NCI-H1417 treated with DMSO at 0.1 percent for 48 hours (cell line): ENCODE measurements around the gene RAPGEF1.

Source experiments
- DNase-seq: peaks from one replicate; lab custom pipeline; 2025; lab: John Stamatoyannopoulos, UW

Gene RAPGEF1

GRCh38 chr9:131530546-131530919, 209.3 kb downstream of the RAPGEF1 start:
- no peak for DNase-seq

DNA sequence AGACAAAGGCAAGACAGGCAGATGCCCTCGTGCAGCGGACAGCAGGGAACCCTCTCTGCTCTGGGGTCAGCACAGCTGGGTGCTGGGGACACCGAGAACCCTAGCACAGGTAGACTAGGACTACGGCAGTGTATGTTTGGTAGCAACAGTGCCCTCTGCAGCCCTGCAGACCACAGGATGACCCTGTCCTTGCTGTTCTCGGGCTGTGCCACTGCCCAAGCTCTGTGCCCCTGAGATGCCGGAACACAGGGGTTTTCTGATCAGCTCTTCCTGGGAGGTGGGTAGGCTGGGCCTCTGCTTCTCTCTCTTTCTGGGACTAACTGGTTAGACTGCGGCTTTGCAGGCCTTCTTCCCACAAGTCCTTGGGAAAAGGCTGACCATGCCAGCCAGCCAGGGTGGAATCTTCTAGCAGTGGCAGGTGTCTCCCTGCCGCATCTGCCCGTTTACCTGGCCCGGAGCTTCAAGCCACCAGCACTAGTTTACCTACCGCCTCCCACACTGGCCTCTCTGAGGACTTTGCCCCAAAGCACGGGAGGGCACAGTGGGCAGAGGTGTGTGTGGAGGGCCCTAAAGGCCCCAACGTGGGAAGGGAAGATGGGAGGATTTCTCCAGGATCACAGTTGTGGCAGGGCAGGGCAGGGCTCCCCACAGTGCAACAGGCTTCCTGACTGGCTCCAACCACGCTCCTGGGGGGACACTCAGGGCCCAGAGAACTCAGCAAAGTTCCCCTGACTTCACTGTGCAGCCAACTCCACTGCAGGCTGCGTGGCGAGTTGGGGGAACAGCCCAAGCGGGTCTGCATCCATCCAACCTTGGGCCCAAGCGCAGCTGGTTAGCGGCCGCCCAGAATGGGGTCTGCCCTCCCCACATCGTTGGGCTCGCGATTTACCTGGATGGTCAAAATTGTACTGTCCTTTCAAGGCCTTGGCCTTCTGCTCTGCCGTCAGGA, 210.0 kb downstream of the RAPGEF1 start:
- DNase-seq = no peak

DNA sequence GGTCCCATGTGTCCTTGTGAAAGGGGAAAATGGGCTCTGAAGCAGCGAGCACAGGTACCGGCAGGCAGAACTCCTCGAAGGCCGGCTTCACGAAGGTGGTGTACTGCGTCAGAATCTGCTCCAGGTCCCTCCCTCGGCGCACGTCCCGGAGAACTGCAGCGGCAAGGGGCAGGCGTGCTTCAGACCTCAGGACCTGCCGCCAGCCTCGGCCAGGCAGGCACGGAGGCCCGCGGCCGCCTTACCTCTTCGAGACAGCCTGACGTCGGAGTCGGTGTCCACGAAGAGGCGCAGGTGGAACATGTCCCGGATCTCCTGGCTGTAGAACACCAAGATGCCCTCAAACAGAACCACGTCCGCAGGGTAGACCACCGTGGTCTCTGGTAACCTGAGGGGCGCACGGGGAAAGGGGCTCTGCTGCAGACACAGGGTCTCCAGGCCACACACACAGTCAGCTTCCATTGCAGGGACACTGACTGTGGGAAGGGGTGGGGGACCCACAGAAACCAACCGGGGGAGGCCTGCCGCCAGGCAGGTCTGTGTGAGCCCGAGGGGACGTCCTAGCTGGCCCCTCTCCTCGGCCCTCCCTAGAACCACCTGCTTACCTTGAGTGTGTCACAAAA, 210.9 kb downstream of the RAPGEF1 start:
- DNase-seq = no peak

DNA sequence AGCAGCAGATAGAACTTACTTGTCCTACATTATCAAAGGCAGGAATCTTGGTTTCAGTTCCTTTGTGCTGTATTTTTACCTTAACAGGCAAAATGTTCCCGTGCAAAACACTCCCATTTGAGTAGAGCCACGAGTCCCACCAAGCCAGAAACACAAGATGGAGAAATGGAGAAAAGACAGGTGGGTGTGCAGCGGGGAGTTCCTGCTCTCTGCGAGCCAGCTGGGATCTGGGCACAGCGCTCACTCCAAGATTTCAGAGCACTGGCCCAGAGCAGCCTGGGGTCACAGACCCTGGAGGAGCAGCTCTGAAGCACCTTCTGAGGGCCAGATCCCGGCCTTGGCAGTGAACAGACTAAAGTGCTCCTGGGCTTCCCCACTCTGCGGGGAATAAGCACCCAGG, 211.7 kb downstream of the RAPGEF1 start:
- DNase-seq = no peak
